HG03439 (cell line): Measurements from ENCODE around the gene MYO5B.

Experiments
- ATAC-seq: cut with Tn5 transposase; IDR thresholded peaks from one replicate; pipeline ENCODE4 v1.9.1; 2021; ENCODE audit warnings: mild to moderate bottlenecking, moderate library complexity; ENCODE audit not compliant: unreplicated experiment

MYO5B gene

DNA sequence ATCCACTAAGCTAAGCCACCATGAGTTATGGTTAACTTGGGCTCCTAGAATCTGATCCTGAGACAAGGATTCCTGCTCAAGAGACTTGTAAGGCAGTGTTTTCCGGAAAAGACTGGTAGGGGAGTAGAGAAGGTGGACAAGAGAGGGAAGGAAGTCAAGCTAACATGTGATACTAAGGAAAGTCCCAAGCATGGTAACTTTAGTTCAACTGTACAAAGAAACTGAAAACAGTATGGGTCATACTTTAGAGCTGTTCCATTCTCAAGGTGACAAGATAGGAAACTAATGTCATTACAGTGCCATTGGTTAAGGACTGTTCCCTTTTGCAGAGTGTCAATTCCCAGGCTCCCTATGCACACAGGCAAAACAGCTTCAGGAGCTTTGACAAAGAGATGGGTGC is 5.8 kb downstream of the MYO5B start:
- ATAC-seq, result no peak

DNA sequence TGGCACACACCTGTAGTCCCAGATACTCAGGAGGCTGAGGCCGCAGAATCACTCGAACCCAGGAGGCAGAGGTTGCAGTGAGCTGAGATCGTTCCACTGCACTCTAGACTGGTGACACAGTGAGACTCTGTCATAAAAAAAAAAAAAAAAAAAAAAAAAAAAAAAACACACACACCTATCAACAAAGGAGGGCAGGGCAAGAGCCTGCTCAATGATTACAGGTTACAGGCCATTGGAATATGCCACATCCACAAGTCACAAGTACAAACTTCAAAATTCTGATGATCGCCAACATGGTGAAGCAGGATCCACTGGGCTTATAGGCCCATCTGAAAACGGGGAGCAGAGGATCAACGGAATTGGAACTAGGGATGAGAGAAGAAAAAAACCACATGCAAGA is 6.3 kb downstream of the MYO5B start:
- no peak for ATAC-seq

DNA sequence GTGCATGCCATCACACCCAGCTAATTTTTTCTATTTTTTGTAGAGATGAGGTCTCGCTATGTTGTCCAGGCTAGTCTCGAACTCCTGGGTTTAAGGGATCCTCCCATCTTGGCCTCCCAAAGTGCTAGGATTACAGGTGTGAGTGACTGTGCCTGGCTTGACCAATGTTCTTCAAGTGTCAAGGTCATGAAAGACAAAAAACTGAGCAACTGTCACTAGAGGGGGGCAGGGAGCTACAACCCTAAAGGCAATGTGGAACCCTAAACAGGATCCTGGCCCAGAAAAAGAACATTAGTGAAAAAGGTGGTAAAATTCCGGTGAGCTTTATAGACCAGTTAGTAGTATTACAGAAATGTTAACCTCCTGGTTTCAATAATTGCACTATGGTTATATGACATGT is 7.3 kb downstream of the MYO5B start:
- no peak for ATAC-seq

- no peak for ATAC-seq
Observed at GRCh38 chr18:50186385-50186784, 8.6 kb downstream of the MYO5B start.

DNA sequence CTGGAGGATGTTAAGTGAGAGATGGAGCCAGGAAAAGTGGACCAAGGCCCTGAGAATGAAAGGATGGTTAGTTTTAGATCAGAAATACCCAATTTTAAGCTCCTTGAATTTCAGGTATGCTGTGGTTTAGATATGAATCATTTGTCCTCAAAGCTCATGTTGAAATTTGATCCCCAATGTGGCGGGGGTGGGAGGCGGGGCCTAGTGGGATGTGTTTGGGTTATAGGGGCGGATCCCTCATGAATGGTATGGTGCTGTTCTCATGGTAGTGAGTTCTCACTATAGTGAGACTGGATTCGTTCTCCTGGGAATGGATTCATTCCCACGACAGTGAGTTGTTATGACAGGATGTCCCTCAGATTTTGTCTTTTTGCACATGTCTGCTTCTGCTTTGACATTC is 11.4 kb downstream of the MYO5B start:
- ATAC-seq, result no peak

- ATAC-seq, result no peak
Observed at GRCh38 chr18:50182511-50182910, 12.4 kb downstream of the MYO5B start.

GRCh38 chr18:50181590-50181989 is 13.4 kb downstream of the MYO5B start:
- no peak for ATAC-seq

- ATAC-seq, result no peak
Observed at GRCh38 chr18:50179465-50179864, 15.5 kb downstream of the MYO5B start.

DNA sequence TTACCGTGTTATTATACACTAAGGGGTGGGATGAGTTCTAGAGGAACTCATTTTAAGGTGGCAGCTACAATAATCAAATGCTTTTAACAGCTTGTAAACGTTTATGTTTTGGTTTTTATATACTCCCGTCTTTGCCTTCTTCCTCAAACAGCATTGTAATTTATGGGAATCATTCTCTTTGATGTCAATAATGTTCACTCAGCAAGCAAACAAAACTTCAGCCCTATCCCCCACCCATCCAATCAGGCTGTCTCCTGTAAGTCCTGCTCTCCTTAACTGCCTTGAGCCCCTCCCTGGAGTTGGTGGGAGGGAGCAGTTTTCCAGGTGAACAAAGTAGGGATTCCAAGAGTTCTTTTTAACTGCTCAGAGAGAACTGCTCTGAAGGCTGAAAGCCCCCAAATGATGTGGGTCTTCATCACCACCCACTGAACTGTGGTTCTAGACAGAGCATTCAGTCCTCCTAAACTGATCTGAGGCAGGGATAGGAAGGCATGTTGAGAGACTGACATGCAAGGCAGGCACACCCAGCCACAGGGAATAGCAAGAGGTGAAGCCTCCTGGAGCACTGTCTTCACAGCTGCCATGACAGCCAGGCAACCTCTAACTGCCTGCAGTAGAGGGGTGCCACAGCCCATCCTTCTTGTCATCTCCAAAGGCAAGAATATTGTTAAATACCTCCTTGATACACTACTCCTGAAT is 17.5 kb downstream of the MYO5B start:
- ATAC-seq, result no peak

DNA sequence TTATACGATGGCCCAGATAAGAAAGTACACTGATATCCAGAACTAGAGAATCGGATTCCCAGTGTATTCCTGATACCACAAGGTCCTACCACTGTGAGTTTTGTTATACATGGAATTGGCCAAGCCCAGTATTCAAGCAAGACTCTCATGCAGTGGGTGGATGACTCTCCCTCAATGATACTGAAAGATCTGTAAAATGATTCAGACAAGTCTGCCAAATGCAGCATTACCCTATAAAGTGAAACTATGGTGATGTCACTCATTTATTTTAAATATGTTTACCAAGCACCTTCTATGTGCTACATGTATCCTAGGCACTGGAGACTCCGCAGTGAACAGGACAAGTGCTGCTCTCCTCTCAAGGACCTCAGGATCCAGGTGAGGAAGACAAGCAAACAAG is 22.6 kb downstream of the MYO5B start:
- no peak for ATAC-seq

GRCh38 chr18:50171406-50171805 is 23.5 kb downstream of the MYO5B start:
- no peak for ATAC-seq

DNA sequence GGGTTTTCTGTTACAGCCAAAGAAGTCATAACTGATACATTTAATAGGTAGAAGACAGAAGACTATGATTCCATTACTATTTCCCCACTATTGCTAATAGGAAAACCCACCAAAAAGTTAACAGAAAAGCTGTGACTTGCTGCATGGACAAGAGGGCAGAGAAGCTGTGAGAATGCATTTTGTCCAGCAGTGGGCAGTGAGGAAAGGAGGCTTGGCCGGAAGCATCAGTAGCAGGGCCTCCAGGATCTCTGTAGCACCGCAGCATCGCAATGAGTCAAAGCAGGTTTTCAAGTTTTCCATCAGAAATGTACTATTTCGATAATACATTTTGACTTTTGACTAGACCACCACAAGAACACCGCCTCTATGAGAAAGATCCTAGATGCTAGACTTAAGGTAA is 24.9 kb downstream of the MYO5B start:
- no peak for ATAC-seq

- no peak for ATAC-seq
Observed at GRCh38 chr18:50169149-50169548, 25.8 kb downstream of the MYO5B start.

DNA sequence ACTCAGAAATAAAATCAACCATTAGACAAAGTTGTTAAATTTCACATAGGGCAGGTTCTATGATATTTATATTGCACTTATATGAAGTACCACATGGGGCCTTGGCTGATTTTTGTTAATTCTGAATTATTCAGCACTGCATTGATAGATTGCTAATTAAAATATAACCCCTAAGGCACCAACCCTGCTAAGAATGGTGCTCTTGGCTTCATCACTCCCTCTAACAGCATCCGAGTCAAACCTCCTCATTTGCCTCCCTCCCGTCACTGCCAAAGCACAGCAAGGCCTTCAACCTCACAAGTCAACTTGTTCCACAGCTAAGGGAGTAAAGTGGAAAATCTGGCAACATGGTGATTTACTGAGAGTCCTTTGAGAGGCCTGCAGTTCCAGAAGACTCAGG is 27.0 kb downstream of the MYO5B start:
- no peak for ATAC-seq

DNA sequence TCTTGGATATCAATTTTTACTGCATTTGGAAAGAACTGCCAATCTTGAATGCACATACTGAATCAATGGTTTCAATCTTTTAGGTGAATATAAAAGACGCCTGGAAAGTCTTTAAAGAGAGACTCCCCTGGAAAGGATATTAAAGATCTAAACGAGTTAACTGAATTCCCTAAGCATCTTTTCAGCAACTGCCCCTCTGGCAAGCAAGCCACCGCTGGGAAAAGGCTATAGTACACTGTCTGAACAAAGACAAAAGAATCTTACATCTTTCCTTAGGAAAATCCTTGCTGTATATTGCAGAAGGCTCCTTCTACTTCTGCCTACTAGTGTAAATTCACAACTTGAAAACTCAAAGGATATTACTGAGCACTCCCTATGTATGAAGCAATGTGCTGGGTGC is 28.0 kb downstream of the MYO5B start:
- ATAC-seq, result no peak

DNA sequence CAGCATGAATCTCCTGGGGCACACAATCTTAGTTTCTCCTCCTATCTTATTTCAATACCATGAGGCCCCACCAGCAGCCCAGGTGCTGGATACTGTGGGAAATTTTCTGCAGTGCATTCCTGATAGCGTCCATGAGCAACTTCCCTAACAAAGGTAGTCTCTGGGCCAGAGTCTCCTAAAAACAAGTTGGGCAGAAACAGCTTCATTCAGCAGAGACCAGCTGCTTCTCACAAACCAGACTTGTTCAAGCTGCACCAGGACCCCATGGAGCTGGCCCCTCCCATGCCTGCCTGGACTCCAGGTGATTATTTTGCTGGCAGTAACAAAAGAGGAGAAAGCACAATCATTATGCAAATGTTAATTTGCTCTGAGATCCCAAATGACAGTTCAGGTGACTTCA is 31.4 kb downstream of the MYO5B start:
- no peak for ATAC-seq

GRCh38 chr18:50162486-50163304 is 32.3 kb downstream of the MYO5B start:
- no peak for ATAC-seq

DNA sequence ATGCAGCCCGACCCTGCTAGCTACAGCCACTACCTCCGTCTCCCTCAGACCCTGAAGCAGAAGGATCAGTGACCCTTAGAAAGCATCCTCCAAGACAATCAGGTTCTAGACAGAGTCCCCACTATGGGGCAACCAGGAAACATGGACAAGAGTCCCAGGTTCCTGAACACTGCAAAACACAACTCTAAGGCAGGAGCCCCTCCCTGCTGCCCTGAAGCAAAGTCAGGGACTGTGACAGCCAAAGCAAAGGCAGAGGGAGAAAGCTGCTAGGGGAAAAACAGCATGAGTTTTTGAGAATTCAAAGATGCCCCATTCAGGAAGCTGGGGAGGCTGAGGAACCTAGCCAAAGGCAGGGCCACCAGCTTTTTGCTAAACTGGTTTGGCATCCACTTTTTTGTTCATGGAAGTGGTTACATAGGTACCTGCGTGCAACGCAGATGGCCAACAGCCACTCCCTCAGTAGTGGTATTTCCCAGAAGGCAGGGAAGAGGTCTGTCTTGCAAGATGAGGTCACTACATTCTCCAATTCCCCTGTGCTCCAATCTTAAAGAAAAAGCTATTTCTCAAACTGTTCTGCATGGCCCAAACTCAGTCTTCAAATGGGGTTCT is 33.2 kb downstream of the MYO5B start:
- no peak for ATAC-seq

- ATAC-seq, result no peak
Observed at GRCh38 chr18:50159654-50160046, 35.3 kb downstream of the MYO5B start.

GRCh38 chr18:50158866-50159653 is 35.9 kb downstream of the MYO5B start:
- ATAC-seq, result no peak

GRCh38 chr18:50155406-50155805 is 39.5 kb downstream of the MYO5B start:
- ATAC-seq, result no peak
